NCI-H446 treated with DMSO at 0.1 percent for 48 hours (cell line): Measurements from ENCODE around the gene KCNH5.

Source experiments
- DNase-seq: peaks from one replicate; lab custom pipeline; 2025; lab: John Stamatoyannopoulos, UW

Gene KCNH5, protein sequence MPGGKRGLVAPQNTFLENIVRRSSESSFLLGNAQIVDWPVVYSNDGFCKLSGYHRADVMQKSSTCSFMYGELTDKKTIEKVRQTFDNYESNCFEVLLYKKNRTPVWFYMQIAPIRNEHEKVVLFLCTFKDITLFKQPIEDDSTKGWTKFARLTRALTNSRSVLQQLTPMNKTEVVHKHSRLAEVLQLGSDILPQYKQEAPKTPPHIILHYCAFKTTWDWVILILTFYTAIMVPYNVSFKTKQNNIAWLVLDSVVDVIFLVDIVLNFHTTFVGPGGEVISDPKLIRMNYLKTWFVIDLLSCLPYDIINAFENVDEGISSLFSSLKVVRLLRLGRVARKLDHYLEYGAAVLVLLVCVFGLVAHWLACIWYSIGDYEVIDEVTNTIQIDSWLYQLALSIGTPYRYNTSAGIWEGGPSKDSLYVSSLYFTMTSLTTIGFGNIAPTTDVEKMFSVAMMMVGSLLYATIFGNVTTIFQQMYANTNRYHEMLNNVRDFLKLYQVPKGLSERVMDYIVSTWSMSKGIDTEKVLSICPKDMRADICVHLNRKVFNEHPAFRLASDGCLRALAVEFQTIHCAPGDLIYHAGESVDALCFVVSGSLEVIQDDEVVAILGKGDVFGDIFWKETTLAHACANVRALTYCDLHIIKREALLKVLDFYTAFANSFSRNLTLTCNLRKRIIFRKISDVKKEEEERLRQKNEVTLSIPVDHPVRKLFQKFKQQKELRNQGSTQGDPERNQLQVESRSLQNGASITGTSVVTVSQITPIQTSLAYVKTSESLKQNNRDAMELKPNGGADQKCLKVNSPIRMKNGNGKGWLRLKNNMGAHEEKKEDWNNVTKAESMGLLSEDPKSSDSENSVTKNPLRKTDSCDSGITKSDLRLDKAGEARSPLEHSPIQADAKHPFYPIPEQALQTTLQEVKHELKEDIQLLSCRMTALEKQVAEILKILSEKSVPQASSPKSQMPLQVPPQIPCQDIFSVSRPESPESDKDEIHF

DNA sequence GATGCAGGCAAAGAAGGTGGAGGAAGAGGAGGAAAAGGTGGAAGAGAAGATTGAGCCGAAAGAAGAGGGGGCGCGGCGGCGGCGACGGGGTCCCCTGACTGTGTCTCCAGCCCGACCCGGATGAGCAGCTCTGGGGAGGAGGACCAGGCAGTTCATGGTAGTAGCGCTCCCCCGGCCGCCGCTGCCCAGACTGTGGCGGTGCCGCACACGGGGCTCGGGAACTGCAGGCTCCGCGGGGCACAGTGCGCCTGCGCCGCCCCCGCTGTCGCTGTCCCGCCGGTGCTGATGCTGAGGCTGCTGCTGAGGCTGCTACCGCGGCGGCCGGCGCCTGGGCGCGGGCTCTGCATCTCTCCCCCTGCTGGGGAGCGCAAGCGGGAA, at the start of gene KCNH5:
KCNH5 (minus strand) TSS at position 225 of the 378 bp plus-strand sequence. CDS start 272 bp downstream, outside the sequence.
- DNase-seq: no peak

DNA sequence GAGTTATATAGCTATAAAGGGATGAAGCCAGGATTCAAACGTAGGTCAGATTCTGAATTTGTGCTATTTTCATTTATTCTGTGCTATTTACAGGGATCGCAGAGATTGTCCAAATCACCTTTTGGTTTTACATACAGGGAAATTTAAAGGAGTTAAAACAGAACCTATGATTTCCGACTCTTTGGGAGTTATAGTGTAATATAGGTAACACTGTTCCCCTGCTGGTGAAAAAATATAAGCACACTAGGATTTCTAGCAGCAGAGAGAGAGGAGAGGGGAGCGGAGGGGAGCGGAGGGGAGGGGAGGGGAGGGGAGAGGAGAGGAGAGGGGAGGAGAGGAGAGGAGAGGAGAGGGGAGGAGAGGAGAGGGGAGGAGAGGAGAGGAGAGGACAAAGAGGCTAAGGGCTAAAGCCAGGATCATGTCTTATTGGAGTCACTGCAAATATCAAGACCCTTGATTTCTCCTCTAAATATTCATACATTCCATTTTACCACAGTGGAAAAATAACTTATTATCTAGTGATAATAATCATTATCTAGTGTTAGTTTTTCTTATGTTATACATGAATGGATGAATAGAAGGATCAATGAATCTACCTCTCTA, 46.2 kb upstream of the KCNH5 start:
- DNase-seq: no peak

DNA sequence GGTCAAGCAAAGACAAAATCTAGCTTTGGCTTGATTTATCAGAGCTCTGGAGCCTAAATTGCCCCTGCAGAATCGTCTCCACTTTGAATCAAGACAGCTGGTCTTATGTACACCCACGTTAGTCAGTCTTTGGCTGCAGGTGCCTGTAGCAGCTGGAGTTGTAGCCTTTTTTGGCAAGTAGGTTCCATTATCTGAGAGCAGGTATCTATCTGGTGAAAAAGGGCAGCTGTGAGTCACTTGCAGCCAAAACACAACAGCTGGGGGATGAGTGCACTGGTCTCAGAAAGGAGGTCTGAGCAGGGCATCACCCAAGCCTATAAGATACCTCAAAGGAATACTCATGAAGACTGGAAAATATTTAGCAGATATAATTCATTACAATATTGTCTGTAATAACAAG, 43.6 kb upstream of the KCNH5 start:
- no peak for DNase-seq

DNA sequence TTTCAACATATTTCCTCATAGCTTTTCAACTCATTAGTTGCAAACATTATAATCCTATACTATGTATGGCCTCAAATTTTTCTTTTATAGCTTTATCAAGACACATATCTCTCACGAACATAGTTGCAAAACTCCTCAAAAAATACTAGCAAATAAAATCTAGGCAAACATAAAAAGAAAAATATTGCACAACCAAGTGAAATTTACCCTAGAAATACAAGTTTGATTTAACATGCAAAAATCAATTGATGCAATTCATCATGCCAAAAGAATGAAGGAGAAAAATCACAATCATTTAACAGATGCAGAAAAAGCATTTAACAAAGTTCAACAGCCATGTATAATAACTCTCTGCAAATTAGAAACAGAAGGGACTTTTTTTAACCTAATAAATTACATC, 33.3 kb upstream of the KCNH5 start:
- no peak for DNase-seq

DNA sequence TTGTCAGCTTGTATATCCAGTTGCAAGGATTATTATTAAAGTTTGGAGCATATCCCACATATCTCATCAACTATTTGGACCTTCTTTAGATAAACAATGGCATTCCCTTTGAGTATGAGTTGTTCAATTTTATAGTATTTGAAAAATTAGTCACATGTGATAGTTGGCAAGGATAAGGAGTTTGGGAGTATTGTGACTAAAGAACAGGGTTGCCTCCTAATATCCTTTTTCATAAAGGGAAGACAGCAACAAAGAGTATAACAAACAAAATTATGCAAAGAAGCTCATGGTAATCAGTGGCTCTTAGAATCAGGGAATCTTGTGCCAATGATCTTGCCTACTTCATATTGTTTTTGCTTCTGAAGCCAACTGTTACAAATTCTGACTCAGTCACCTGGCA, 31.2 kb upstream of the KCNH5 start:
- no peak for DNase-seq

DNA sequence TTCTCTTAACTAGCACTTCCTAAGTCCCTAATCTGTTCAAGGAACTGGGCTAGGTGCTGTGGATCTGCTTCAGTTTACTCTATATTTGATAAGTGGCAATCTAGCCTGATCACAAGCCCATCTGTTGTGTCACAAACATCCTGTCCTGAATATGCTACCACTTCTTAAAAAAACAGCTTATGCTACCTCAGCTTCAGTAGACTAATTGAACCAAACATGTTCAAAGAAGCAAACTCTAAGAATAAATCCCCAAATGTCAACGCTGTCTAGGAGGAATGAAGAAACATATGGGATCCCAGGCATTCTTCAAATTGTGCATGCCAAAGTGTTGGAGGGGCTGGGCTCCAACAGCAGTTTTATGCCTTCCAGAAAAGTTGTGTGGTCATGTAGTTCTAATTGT, 10.4 kb upstream of the KCNH5 start:
- DNase-seq: no peak

DNA sequence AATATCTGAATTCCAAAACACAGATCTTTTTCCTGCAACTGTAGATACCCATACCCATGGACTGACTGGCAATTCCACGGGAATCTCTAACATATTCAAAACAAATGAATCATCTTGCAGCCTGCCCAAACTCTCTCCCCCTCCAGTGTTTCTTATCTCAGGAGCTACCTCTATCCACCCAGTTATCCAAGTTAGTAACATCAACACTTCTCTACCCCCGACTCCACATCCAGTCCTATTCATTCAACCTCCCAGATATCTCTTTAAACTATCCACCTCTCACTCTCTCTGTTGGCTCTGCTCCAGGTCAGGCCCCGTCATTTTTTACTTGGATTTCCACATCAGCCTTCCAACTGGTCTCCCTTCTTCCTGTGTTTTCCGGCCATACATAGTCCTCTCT, 6.7 kb upstream of the KCNH5 start:
- DNase-seq: no peak

DNA sequence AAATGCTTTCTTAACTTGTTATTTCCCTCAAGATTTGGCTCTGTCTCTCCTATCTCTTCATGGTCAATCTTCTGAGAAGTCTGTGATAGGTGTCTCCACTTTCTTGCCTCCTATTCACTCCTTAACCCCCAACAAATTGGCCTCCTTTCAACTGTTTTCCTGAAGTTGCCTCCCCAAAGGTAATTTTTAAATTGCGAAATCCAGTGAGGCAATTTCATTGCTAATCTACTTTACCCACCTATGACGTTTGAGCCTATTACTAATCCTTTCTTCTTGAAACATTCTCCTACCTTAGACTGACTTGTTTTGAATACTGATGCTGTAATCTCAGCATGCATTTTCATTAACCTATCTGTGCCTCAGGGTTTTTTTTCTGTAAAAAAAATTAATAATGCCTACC, 6.0 kb upstream of the KCNH5 start:
- DNase-seq: no peak

DNA sequence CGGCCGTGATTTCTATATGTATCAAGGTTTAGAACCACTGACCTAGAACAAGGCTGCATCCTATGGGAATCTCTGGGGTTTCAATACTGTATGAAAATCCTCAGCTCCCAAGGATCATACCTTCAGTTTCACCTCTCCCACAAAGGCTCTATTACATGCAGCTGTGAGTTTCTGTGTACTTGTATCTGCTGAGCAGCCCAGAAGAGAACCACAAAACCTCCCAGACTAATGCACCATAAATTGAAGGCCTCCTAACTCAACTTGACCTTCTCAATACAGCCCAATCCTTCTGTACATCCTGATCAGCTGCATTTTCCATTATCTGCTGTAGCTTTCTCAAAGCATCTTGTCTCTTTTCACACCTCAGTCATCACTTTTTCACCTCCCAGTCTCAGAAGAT, 5.4 kb upstream of the KCNH5 start:
- DNase-seq: no peak

DNA sequence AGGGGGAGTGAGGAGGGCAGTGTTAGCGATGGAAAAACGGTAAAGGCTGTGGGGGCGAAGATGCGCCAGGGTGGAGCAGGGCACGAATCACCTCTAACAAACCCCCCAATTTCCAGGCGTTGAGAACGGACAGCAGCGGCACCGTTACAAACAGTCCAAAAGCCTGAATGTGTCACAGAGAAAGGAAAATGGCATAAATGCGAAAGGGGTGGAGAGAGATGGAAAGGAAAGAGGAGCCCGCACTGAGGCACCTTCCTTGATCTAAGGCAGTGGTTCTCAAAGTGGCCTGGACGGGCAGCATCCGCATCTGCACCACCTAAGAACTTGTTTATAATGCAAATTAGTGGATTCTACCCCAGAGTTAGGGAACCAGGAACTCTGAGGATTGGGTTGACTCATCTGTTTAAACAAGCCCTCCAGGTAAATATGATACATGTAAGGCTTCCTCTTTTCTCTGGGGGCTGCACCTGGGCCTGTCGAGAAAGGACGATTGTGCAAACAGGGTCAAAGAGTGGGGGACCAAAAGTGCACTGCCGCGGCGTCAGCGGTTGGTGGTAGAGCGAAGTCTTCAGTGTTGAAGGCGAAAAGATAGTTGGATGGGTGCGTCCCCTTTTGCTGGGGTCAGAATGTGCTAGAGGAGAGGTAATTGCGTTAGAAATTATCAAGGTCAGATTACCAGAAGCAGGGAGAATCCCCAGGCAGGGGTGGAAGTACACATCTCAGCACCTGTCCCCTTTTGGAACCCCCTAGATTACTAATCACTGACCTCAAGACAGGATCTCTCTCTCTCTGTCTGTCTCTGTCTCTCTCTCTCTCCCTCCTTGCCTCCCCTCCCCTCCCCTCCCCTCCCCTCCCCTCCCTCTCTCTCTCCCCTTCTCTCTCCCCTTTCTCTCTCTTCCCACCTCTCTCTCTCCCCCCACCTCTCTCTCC, 1.3 kb upstream of the KCNH5 start:
- DNase-seq: no peak

DNA sequence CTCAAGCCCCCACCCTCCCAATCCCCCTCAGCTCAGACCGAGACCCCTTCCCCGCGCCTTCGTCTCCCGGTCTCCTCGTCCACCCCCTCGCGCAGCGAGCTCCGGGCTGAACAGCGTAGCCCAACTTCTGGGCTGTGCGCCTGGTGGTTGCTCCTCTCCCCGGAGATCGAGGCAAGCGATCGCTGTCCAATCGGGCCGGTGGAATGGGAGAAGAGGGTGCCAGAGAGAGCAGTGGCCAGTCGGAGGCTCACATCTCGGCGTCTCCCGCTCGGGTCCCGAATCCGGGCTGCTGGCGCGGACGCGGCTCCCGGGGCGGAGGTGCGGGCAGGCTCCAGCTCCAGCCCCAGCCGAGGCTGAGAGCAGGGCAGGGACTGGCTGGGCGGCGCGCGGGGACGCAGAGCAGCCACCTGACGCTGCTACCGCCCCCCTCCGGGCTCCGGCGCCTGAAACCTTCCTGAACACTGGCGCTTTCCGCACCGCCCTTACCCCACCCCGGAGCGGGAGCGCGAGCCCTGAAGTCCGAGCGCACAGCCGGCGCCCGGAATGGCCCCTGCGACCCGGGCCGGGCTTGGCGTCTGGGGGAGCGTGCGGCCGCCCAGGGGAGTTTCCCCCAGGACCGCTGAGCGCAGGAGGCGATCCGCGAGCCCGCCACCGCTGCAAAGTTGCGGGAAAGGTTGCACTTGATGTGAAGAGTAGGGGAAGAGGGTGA, 508 bp upstream of the KCNH5 start:
- DNase-seq: no peak

DNA sequence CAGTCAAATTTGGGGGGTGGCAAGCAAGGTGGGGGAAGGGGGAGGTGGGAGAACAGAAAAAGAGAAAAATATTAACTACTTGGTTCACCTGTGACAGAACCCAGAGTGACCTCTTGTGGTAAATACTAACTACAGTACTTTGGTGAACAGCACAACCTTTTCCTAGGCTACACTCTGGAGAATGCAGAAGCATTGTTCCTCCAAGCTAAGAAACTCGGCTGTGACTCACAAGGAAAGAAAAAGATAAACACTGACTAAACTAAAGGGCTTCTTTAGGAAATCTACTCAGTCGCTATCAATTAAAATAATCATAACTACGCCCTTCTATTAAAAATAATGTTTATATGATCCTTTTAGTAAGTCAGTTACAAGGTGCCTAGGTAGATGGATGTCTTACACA, 5.4 kb downstream of the KCNH5 start:
- no peak for DNase-seq

DNA sequence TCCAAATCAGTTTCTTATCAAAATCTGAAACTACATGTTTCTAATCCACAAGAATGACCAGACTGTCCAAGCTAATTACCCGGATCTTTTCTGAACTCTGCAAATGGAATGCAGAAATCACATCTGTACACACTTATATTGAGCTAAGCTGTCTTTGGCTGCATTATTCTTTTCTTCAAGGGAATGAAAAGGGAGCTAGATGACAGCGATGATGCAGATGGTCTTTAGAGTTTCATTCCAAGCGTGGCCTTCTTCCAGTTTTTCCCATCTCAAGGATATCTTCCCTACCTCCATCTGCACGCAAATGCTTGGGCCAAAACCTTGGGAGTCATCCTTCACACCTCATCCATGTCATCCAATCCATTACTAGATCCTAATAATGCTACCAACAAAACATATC, 12.6 kb downstream of the KCNH5 start:
- no peak for DNase-seq

DNA sequence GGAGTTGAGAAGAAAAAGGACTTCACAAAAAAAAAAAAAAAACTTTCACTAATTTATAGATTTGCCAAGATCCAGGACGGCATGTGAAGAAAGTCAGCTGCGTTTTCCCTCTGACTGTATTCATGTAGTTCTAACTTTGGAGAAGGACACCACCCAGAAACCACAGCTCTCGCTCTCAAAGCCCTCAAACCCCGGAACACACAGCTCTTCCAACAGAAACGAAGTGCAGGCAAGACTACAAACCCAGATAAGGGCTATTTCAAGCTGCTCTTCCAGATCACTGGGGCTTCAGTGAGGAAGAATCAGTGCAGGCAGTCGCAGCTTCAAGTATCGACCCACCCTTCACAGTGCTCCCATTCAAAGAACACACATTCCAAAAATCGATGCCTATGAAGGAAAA, 13.2 kb downstream of the KCNH5 start:
- no peak for DNase-seq

DNA sequence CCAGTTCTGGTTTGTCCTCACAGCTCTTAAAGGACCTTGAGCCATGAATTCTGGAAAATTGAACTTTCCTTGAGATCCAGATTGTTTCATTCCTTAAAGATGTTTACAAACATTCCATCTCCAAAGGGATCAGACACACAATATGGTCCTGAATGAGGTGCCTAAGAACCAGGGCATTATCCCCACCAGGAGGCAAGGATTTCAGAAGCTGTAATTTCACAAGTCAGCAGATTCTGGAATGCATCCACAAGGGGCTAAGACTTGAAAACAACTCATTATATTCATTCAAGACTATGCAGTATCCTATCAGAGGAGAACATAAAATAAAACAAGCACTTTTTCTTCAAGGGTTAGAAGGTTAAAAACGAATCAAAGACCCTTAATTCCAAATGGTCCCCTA, 15.1 kb downstream of the KCNH5 start:
- DNase-seq: no peak

DNA sequence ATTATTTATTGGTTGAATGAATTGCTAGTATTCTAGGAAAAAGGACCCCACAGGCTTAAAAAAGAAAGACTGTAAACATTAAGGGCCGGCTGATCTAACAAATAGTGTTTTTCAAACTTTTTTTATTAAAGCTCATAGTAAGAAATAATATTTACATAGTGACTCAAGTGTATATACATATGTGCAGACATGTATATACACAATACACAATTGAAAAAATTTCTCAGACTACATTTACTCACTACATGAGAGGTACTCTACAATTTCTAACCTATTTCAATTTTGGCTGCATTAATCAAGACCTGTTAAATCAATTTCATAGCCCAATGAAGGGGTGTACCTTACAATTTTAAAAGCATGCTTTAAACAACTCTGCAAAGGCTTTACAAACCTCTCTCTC, 17.5 kb downstream of the KCNH5 start:
- DNase-seq: no peak

DNA sequence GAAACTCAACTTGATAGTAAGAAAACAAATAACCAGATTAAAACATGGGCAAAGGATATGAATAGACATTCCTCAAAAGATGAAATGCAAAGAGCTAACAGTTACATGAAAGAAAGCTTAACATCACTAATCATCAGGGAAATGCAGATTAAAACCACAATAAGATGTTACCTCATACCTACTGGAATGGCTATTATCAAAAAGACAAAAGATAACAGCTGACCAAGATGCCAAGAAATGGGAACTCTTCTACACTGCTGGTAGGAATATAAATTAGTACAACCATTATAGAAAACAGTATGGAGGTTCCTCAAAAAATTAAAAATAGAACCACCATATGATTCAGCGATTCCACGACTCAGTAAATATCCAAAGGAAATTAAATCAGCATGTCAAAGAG, 18.8 kb downstream of the KCNH5 start:
- DNase-seq: no peak

DNA sequence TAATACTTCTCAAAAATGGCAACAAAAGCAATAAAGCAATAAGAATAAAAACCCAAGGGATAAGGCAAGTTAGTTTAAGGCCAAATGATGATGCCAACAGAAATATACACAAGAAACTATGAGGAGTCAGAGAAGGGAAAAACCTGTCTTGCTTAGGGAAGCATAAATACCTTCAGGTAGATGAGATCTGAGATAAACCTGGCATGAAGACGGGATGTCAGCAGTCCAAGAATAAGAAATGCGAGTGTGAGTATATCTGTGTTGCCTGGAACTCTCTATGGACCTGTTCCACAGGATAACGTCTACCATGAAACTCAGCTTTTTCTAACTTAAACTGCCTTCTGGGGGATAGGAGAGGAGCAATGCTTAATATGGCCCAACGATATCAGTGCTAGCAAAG, 30.6 kb downstream of the KCNH5 start:
- no peak for DNase-seq

DNA sequence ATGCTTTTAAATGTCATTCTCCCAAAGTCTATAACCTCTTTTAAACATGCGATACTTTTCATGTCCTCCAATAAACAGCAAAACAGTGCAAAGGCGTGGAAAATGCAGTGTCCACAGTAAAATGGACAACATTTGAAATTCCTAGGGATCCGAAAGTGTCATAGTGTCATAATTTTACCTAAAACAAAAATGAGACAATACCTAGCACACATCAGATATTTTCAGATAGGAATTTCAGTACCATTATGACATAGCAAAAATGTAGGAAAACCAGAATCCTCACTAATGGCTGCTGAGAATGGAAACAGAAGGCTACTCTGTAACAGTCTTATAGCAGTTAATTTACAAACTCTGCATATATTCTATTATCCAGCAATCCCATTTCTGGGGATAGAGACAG, 33.1 kb downstream of the KCNH5 start:
- no peak for DNase-seq

DNA sequence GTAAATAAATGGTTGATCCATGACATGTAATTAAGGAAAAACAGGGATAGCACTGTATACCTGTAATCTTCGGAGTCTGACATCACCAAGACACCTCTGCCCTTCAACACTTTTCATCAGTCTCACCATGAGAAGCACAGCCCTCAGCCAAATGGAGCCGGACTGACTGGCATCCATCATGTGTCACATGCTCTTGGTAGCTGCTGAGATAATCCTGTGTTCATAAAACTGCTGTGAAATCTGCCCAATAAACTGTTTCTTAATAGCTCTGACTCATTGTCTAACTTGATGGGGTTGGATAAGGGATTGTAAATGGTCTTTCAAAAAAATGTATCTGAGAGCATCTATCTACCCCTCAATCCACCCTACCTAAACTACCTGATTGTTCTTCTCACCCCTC, 33.6 kb downstream of the KCNH5 start:
- DNase-seq: no peak

DNA sequence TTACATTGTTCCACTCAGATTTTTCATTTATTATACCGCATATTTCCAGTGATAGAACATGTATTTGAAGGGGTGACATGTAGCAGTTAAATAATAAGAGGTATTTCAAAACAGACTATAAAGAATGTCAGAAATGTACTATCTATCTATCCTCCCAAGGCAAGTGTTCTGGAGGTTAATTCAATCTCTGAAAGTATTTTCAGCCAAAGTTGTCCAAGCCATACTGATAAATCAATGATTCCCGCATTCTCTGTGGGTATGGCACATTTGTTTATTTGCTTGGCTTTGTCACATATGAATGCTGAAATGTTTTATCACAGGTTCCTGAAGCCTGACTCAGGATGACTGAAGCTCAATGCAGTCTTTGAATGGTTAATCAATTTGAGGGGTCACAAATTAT, 35.8 kb downstream of the KCNH5 start:
- no peak for DNase-seq
